HG02973 (cell line): ENCODE results near the gene ORM2.
"Not testable (repeated sequence)": the region's sequence is repeated elsewhere in the genome, so short reads cannot be mapped to it uniquely, and the experiment has no call there.

Source experiments
- ATAC-seq: cut with Tn5 transposase; IDR thresholded peaks from one replicate; pipeline ENCODE4 v1.9.1; 2021; ENCODE audit warnings: moderate library complexity; ENCODE audit not compliant: unreplicated experiment

Gene ORM2

DNA sequence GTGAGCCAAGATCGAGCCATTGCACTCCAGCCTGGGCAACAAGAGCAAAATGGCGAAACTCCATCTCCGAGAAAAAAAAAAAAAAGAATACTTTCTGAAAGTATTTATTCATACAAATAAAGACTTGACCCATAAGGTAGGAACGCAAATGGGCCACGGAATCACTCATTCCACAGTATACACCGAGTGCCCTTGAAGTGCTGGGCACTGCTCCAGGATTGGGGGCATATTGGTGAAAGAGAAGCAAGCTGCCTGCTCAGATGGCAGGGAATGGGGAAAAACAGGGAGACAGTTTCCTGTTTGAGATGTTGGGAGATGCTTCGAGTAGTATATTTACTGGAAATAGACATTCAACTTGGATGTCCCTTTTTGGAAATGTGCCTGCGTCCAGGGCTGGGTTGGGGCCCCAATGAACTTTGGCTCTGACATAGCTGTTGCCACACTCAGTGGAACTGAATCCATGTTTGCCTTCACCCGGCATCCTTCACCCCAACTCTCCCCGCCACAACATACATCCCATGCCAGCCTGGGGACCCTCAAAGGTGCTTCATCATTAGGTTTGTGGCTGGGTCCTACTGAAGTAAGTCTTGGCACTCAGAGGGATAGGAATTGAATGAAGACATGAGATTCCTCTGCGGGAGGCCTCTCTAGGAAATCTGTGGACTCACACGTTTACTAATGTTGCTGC is 588 bp upstream of the ORM2 start:
- not testable (repeated sequence) for ATAC-seq

DNA sequence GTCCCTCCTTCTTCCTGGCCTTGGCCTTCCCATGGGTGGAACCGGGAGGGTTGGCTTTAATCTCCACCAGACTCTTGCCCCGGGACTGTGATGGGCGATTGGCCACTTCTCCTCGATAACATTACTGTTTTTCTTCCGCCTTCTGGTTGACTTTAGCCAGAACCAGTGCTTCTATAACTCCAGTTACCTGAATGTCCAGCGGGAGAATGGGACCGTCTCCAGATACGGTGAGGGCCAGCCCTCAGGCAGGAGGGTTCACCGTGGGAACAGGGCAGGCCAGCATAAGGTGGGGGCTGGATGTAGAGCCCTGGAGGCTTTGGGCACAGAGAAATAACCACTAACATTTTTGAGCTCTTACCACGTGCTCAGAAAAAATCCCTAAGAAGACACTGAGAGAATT is 967 bp downstream of the ORM2 start:
- no peak for ATAC-seq

DNA sequence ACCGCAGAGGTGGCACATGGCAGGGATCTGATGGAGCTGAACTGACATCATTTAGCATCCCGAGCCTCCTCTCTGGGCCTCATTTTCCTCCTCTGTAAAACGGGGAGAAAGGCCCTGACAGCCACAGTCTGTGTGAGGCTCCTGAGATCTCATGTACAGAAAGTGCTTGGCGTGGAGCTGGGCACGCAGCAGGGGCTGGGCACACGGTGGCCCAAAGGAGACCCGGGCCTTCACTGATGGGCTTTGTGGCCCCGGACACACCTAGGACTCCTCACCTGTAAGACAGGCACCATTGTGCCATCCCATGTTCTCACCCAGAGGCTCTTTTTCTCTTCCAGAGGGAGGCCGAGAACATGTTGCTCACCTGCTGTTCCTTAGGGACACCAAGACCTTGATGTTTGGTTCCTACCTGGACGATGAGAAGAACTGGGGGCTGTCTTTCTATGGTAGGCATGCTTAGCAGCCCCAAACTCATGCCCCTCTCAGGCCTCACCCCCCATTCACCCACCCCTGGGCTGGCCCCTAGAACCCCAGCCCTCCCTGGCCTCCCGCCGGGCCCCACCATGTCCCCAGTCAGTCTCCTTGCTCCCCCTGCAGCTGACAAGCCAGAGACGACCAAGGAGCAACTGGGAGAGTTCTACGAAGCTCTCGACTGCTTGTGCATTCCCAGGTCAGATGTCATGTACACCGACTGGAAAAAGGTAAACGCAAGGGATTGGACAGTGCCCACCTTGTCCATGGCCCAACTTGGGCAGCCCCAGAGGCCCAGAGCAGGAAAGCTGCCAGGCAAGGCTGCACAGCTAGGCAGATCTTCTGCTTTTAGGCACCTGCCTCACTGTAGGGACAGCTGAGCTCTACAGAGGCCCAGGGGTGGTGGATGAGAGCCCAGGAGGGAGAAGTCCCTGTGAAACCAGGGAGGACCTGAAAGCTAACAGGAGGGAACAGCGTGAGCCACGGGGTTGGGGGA is 1.8 kb downstream of the ORM2 start:
- not testable (repeated sequence) for ATAC-seq

DNA sequence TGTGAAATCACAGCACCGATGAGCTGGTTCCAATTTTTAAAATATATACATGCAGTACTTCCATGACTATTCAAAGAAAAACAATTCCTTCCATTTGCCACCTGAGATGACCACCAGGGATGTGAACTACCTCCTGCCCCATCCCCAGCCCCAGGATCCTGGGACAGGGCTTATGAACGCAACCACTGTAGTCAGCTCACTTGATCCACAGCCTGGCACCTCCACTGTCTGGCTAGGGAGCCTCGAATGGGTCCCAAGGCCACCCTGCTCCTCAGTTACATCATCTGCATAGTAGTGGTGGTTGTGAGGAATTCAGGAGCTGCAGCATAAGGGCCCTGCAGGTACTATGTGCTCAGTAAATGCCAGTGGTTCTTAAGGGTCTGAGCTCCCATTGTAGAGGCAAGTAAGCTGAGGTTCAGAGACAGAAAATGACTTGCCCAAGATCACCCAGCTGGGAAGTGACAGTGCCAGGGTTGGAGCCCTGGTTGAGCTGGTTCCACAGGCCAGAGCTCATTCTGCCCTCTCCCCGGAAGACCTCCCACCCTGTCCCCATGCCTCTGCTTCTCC is 2.9 kb downstream of the ORM2 start:
- not testable (repeated sequence) for ATAC-seq

DNA sequence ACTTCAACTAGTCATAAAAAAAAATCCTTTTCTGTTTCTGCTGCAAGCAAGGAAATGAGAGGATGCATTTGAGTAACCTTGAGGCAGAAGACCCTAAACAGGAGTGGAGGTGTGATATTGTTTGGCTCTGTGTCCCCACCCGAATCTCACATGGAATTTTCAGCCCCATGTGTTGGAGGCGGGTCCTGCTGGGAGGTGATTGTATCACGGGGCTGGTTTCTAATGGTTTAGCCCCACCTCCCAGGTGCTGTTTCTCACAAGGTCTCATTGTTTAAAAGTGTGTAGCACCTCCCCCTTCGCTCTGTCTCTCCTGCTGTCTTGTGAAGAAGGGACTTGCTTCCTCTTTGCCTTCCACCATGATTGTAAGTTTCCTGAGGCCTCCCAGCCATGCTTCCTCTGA is 4.0 kb downstream of the ORM2 start:
- not testable (repeated sequence) for ATAC-seq

DNA sequence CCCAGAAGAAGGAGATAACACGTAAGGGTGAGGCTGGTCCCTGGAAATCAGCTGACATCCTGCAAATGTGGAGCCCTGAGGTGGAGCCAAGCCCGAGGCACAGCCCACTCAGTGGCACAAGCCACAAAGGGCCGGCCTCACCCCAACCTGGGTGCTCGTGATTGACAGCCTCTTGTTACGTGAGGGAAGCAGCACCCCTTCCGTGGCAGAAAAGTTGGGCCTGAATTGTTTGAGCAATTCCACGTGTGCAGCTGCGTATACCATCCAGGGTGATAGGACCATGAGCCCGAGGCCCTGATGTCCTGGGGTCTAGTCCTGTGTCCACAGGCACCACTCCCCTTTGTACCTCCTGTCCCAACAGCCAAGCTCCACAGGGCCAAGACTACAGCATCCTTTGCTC is 4.8 kb downstream of the ORM2 start:
- no peak for ATAC-seq

DNA sequence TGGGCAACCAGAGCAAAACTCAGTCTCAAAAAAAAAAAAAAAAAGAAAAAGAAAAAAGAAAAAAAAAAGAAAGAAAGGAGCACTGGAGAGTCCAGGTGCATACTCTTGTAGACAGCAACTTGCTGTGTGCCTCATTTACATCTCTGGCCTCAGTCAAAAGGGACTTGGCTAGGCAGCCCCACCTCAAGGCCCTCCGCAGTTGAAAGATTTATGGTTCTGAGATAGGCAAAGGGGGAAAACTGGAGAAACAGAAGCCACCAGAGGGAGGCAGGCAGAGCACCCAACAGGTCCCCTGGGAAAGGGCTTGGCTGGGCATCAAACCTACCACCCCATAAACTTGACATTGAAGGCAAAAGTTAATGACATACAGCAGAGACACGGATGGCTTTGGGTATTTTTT is 6.1 kb downstream of the ORM2 start:
- ATAC-seq: no peak

DNA sequence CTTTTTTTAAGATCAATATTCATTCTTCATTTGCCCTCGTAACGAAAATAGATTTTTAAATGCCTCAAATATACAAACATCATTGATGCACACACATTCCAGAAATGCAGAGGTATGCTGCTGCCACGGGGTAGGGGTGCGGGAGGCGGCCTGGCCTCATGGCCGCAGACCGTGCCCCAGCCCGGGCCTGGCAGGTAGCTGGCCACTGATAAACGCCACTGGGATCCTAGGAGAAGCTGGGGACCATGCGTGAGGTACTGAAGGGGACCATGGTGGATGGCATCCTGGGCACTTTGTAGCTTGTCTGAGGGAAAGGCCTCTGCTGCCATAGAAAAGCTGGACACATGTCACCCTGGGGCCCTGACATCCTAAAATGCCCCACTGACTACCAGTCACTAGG is 6.5 kb downstream of the ORM2 start:
- ATAC-seq: no peak

DNA sequence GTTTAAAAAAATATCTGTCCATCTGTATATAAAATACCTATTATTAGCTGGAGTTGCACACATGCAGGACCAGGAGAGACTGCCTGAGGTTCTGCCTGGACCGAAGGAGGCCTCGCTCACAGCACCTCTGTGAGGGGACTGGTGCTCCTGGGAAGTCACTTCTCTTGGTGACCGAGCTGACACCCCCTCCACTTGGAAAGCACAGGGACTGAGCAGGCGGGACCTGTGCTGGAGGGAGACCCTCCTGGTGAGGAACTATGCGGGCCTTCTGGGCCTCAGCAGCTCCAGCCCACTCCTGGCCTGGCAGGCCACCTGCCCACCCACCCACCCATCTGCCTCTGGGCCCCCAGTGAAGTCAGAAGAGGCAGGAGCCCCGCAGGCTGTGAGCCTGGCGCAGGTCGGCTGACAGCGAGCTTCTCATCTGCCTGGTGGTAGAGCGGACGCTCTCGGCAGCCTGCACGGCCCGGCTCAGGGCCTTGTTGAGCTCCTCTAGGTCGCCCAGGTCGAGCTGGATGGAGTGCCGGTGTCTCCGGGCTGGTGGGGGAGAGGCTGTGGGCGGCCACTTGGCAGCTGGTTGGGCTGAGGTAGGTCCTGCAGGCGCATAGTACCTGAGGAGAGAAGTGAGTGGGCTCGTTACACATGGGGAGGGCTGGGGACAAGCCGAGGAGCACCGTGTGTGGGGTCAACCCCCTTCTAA is 7.2 kb downstream of the ORM2 start:
- no peak for ATAC-seq

DNA sequence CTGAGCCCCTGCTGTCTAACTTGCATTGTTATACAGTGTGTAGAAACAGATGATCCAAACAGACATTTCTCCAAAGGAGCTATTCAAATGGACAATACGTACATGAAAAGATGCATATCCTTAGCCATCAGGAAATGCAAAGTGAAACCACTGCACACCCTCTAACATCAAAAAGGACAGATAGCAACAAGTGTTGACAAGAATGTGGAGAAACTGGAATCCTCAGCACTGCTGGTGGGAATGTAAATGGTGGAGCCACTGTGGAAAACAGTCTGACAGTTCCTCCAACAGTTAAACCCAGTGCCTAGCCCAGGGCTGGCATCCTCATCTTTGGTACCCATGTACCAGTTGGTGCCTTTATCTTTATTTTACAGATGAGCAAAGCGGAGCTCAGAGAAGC is 8.5 kb downstream of the ORM2 start:
- no peak for ATAC-seq

DNA sequence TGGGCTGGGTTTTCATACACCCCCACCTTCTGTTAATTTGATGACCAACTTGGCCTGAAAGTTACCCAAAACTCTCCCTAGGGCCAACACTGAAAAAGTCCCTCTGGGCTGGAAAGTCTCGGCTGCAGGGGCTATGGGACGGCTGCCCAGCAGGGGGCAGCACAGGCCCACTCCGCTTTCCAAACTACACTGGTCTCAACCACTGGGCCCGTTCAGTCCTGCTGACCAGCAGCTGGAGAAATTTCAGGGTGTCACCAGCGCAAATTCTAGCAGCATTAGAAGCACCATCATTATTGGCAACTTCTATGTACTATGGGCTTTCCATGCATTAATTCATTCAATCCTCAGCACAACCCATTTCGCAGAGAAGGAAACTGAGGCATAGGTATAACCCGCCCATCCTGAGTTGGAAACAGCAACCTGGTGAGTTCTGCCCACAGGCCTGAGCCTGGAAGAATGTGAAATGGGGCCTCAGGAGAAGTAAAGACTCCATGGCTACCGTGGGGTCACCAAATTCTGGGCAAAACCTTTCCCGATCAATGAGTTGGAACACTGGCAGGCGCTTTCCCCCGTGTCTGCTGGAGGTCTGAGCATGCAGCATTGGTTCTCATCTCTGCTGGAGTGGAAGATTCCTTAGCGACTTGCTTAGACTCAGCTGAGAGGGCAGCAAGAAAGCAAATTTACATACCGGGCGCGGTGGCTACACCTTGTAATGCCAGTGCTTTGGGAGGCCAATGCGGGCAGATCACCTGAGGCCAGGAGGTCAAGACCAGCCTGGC is 9.7 kb downstream of the ORM2 start:
- no peak for ATAC-seq

DNA sequence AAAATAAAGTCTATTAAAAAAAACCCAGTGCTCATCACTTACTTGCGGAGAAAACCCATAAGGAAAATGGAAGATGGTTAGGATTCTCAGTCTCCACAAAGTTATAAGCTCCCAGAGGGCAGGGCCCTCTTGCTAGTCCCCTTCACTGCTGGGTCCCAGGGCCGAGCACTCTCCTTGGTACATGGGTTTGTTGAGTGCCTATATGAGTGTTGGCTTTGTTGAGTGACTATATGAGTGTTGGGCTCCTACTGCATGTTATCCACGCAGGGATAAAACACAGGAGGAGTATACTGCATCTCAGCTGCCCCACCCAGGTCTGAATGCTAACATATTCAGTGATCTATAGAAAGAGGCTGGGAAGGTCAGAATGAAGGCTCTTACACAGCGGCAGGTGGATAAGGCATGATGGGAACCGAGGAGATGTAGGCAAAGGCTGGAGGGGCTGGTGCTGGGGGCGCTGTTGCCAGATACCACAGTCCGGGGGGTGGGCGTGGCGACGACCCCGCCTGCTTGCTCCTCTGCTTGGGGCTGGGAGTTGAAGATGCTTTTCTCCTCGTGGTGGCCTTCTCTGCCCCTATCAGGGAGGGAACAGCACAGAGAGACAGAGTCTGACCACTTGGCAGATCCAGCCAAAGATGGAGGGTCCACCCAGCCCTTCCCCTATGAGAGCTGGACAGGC is 11.6 kb downstream of the ORM2 start:
- no peak for ATAC-seq

DNA sequence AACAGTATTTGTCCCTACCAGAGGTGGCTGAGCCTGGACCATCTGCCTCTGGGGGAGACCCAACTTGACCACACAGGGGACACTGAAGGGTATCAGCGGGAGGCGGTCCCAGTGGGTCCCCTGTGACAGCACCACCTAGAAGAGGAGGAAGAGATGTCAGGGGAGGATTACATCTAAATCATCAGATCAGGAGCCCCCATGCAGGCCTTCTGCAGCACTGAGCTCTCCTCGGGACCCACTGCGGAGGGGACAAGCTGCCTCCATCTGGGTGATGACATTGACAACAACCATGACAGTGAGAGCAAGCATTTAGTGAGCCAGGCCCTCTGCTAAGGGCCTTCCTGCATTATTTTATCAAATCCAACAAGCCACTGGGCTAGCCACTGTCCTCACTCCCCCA is 12.3 kb downstream of the ORM2 start:
- ATAC-seq: no peak

DNA sequence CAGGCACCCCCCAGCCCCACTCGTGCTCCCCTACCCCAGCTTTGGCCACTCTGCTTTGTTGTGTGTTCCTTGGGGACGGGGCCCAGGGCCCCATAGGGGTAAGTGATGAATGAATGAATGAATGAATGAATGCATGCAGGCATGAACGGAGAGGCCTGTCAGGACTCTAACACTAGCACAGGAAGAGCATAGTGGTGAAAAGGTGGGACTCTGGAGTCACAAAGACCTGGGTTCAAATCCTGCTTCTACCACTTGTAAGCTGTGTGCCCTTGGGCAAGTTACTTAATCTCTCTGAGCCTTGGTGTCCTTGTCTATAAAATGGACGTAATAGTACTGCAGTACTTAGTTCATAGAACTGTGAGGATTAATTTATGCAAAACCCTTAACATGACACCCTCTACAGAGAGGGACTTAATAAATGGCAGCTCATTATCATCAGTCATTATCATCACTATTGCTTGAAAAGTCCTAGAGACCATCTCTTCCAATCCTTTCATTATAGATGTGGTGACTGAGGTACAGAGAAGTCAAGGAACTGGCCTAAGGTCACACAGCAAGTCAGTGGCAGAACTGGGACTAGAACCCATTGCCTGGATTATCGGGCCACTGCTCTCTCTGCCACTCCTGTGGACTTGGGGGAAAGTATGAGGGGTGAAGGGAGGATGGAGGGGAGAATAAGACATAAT is 13.2 kb downstream of the ORM2 start:
- no peak for ATAC-seq

DNA sequence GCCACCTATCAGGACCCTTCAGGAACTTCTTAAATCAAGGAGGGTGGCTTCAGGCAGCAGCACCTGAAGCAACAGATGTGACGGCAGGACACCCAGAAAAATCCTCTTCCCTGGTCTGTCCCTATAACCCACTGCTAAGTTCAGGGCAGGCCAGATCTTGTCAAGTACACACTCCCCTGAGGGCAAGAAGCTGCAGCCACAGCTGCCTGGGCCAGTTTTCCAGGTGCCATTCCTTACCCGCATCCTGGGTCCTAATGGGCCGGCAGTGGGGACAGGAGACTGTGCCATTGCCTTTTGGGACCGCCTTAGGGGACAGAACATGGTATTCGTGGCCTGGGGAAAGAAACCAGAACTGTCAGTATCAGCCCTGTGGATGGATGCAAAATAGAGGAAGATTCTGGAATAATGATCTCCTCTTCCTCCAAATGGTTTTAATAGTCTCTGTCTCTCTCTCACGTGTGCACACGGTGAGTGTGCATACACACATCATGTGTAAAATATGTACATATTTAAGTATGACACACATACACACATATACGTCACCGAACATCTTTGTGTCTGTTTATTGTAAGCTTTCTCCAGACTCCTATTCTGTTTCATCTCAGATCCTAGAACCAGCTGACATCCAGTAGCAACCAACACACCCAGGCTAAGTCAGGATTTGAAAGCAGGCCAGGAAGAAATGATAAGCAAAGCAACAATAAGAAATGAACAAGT is 14.0 kb downstream of the ORM2 start:
- no peak for ATAC-seq

DNA sequence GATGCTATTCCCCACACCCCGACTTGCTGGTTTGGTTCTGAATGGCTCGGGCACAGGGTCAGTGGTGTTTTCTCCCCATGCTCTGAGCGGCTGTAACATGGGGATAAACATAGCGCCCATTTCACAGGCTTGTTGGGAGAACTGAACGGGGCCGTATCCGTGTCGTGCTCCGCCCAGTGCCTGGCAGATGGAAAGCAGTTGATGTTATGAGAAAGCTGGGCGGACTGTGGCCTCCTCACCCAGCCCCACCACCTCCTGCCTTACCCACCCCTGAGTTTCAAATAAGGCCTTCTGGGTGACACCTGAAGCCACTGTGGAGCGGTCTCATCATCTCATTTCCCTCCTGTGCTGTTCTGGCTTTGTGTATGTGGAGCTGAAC is 14.5 kb downstream of the ORM2 start:
- ATAC-seq: no peak

DNA sequence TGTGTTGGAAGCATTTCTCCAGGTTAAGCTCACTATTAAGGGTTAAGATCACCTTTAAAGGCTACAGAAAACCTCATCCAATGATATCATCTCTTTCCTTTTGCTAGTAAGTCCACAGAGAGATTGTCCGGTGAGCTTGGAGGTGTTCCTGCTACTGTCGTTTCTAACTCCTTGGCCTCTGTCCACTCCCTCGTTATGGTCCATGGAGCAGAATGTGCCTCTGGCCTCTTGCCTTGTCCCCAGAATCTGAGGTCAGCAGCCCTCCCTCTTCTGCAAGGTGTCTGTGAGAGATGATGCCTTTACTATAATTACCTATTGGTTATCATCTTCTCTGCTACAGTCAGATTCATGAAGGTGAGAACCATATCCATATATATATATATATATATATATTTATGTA is 15.0 kb downstream of the ORM2 start:
- no peak for ATAC-seq

DNA sequence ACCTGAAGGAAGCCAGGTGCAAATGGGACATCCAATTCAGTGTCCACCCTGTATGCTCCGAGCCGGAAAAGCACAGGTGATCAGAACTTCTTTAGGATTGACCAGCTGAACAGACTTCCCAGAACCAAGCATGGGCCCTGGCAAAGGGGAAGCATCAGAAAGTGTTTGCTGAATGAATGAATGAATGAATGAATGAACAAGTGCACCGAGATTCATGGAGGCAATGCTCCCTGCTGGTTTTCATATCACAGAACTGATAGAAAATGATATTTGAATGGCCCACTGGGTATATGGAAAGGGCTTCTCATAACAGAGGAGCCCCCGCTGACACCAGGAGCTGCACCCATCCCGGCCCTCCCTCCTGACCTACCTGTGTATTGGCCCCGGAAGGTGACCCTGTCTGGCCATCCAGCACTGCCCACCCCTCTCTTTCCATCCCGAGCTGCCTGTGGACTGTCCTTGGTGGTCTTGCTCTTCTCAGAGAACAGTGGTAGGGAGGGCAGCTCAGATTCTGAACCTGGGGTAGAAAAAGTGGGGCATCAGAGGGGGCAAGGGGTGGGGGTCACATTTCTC is 15.9 kb downstream of the ORM2 start:
- ATAC-seq: no peak
